ENCODE measurements around the gene FAHD2A.
A peak's percentile ranks its signal among the peaks of the same experiment; 100 is the strongest.
"Not testable (repeated sequence)": the region's sequence is repeated elsewhere in the genome, so short reads cannot be mapped to it uniquely, and the experiment has no call there.

FAHD2A gene, protein sequence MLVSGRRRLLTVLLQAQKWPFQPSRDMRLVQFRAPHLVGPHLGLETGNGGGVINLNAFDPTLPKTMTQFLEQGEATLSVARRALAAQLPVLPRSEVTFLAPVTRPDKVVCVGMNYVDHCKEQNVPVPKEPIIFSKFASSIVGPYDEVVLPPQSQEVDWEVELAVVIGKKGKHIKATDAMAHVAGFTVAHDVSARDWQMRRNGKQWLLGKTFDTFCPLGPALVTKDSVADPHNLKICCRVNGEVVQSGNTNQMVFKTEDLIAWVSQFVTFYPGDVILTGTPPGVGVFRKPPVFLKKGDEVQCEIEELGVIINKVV

DNA sequence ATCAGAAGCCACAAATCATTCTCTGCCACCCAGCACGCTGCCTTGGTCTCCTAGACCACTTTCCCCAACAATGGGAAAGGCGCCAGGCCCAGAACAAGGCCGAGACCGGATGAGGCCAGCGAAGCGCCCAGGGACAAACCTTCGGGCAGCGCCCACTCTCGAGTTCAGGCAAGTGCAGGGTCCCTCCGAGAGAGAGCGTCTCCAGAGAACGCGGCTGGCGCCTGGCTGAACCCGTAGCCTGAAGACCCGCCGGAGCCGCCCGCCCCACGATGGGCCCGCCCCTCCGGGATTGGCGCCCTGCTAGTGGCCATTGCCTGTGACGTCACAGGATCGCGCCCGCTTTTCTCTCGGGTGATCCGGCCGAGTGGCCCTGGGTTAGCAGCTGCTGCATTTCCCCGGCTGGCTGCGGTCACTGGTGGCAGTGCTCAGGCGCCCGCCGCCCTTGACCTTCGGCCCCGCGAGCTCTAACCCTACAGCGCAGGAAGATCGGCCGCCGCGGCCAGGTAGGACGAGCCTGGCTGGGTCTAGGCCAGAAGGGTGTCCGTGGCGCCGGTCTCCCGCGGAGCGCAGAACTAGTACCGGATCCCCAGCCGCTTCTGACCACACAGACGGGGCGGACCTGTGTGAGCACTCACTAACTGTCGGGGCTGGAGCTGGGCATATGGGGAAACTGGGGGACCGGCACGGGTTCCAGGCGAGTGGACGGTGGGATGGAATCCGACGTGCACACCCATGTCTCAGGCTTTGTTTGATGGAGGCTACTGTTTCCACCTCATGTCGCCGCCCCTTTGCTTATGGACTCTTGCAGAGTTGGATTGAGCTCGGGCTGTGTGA, at the start of gene FAHD2A:
TSS of gene FAHD2A (plus strand) at position 339 of the 834 bp plus-strand sequence. CDS start 2,851 bp downstream, outside the sequence.
- peak; percentile 89 for DNase-seq (ENCODE audit: low read depth)

DNA sequence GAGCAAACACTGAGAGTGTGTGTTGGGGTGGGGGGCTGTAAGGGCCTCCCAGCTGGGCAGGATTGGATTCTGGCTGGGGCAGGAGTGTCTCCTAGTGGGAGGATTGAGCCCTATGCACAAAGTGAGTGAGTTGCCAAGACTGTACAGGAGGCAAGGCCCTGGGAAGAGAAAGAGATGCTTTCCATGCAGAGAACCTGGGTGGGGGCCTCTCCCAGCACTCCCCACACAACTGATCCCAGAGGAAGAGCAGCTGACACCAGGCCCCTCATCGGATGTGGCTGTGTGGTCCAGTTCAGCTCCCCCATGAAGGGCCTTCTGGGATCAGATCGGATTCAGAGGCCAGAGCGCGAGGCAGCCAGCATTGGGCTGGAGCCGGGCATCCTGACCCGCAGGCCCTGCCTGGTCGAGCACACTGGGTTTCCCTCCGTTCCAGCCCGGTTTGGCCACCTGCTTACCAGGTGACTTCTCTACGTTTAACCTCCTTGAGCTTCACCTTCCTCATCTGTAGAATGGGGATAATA, 49.4 kb upstream of the FAHD2A start:
- no peak for DNase-seq (ENCODE audit: low read depth)

DNA sequence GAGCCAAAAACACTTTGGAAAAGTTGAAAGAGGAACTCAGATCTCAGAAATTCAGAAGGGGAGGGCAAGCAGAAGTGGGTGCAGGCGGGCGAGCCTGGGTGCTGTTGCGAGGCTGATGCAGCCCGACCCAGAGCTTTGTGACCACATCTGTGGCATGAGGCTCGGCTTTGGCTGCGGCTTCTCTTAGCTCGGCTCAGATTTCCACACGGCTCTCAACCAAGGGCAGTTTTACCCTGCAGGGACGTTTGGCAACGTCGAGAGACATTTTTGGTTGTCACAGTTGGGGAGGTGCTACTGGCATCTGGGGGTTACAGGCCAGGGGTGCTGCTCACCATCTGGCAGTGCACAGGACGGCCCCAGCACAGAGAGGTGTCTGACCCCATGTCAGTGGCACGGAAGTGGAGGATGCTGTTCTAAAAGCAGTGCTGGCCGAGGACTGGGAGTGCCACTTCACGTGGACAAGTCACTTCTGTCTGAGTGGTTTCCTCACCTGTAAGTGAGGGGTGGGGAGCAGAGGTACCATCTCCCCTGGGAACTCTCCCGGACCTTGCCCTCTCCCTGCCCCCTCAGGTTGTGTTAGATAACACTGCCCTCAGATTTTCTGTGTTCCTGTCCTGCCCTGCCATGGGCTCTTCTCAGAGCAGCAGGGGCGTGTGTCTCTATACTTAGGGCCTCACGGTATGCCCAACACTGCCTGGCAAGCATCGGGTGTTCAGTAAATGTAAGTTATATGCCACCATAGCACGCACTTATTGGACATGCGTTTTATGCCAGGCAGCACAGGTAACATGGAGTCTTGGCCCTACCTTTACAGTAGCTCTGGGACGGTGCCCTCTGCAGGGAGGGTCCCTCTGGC, 48.7 kb upstream of the FAHD2A start:
- DNase-seq (ENCODE audit: low read depth): no peak

DNA sequence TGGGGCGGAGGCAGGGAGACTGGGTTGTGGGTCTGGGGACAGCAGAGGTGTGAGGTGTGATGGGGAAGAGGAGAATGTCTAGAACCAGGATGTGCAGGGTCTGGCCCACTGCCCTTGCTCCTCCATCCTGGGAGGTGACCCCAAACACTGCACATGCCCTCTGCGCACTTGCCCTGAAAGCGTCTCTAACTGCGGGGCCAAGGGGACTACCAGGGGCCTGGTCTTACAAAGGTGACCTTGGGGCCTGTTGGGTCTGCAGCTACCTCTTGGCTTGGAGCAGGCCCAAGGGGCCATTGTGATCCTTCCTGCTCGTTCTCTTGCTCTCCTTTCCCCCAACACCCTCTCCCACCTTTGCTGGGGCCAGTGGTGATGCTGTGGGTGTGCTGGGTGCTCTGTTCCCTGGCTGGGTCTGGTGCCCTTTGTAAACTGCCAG, 48.0 kb upstream of the FAHD2A start:
- no peak for DNase-seq (ENCODE audit: low read depth)

DNA sequence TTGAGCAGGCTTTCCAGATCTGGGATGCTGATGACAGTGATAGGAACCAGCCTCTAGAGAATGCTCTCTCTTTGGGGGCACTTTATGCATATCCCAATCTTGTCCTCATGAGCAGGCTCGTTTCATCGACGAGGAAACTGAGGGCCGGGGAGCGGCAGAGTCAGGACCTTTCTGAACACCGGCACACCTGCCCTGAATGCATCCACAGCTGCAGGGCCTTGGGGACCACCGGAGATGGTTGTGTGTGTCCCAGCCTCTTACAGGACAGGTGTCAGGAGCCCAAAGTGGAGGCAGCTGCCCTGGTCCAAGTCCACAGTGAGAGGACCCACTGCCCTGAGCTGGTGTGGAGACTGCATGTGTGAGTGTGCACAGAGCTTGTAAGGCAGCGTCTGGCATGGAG, 47.6 kb upstream of the FAHD2A start:
- DNase-seq (ENCODE audit: low read depth): no peak

DNA sequence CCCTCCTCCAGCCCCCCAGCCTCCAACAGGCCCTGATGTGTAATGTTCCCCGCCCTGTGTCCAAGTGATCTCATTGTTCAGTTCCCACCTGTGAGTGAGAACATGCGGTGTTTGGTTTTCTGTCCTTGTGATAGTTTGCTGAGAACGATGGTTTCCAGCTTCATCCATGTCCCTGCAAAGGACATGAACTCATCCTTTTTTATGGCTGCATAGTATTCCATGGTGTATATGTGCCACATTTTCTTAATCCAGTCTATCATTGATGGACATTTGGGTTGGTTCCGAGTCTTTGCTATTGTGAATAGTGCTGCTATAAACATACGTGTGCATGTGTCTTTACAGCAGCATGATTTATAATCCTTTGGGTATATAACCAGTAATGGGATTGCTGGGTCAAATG, 47.0 kb upstream of the FAHD2A start:
- DNase-seq (ENCODE audit: low read depth): not testable (repeated sequence)

DNA sequence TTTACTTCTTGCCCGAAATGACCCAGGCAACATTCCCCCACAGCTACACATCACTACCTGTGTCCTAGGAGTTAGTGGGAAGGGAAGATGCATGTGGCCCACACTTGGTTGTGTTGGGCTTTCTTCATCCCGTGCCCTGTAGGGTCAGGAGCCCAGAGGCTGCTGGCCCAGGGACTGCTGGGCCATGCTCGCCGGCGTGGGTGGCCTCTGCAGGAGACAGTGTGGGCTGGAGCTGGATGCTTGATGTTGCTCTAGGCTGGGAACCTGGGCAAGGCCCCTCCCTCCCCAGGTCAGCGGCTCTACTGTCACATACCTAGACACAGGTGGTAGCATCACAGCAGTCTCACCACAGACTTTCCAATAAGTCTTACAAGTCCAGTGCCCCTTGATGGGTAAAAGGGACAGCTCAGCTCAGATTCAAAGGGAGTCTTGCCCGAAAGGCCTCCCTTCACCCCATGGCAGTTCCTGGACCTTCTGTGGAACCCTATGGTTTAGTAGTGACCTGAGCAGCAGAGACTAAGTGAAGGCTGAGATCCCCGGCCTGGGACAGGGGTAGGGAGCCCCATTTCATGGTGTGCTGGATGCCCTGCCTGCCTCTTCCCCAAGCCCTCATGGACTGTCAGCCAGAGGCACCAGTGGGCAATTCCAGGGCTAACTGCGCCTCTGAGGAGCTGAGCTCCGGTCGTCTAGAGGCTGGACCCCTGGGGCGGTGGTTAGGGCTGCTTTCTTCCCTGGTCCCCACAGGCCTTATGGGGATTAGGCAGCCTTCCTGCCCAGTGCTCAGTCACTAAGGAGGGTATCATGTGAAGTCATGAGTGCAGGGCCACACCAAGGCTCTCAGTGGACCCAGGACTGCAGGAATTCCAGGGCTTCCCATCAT, 45.4 kb upstream of the FAHD2A start:
- DNase-seq (ENCODE audit: low read depth): no peak

DNA sequence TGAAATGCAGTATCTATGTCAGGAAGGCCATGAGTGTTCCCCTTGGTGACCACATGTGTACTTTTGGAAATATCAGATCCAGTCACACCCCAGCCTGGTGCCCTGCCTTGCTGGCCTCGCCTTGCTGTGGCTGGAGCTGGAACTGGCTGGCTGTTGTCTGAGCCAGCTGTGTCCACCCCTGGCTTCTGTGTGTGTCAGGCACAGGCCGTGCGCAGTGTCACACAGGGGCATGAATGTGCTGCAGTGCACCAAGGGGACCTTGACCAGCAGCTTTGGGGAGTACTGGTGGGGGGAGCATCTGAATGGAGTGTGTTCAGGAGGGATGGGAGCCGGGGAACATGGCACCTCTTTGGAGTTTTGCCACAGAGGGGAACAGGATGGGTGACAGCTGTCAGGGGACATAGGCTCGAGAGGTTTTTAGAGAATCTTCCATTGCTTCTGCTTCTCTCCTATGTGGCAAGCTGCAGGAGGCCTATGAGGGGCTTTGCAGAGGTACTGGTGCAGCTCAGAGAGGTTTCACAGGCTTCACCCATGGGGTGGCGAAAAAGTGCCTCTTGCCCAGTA, 44.7 kb upstream of the FAHD2A start:
- DNase-seq (ENCODE audit: low read depth): no peak

DNA sequence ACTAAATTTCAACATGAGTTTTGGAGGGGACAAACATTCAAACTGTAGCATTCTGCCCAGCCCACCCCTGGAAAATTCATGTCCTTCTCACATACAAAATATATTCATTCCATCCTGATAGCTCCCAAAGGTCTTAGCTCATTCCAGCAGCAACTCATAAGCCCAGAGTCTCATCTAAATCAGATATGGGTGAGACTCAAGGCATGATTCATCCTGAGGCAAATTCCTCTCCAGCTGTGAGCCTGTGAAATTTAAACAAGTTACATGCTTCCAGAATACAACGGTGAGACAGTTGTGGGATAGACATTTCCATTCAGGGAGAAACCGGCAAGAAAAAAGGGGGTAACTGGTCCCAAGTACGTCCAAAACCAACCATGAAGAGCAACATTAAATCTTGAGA, 43.5 kb upstream of the FAHD2A start:
- DNase-seq (ENCODE audit: low read depth): no peak

DNA sequence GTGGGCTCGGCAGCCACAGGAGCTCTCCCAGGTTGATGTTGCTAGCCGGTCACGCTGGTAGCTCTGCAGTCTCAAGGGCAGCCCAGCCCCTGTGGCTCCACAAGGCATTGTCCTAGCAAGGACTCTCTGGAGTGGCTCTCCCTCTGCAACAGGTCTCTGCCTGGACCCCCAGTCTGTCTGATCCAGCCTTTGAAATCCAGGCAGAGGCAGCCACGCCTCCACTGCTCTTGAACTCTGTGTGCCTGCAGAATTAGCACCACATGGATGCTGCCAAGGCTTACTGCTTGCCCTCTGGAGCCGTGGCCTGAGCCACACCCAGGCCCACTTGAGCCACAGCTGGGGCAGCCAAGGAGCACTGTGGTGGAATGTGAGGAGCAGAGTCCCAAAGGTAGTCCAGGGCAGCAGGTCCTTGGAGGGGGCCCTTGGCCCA, 43.0 kb upstream of the FAHD2A start:
- no peak for DNase-seq (ENCODE audit: low read depth)

DNA sequence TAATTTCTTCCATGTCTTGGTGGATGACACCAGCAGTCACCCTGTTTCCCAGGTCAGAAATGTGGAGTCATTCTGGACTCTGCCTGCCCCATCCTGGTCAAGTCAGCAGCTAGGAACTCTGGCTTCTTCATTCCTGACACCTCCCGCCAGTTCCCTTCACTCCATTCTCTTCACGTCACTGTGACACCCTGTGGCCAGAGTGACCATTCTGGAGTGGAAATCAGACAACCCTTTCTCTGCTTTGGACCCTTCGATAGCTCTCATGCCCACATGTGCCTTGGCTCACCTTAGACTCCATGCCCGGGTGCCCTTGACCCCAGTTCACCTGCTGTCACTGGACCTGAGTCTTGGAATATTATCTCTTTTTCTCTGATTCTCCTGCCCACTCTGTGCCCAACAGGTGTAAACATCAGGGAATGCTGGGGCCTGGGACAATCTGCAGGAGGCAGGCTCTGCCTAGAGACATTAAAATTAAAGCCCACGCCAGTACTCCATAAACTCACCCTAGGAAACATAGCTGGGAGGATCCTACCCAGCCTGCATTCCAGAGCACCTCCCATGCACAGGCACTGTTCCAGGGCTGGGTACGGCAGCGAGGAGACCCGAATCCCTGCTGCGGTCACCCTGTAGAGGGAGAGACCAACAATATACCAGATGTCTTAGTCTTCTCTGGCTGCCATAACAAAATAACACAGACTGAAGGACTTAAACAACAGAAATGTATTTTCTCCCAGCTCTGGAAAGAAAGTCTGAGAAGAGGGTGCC, 41.1 kb upstream of the FAHD2A start:
- DNase-seq (ENCODE audit: low read depth): no peak

DNA sequence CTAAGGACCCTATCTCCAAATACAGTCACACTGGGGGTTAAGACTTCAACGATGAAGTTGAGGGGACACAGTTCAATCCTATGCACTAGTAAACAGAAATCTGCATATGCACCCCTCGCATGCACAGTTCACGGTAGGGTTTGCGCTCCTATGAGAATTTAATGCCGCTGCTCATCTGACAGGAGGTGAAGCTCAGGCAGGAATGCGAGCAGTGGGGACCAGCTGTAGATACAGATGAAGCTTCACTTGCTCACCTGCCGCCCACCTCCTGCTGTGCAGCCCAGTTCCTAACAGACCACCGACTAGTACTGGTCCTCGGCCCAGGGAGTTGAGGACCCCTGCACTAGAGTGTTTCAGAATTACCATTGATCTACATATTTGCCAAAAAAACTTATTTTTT, 40.0 kb upstream of the FAHD2A start:
- DNase-seq (ENCODE audit: low read depth): no peak

DNA sequence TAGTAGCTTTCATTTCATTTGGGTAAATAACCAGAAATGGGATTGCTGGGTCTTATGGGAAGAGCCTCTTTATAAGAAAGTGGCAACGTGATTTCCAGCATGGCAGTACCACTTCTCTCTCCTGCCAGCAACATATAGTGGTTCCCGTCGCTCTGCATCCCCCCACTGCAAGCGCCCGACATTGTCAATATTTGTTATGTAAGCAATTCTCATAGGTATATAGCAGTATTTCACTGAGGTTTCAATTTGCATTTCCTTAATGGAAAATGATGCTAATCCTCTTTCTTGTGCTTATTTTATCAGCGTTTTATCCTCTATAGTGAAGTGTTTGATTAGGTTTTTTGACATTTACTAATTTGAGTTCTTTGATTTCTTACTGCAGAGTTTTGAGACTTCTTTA, 36.0 kb upstream of the FAHD2A start:
- DNase-seq (ENCODE audit: low read depth): no peak

DNA sequence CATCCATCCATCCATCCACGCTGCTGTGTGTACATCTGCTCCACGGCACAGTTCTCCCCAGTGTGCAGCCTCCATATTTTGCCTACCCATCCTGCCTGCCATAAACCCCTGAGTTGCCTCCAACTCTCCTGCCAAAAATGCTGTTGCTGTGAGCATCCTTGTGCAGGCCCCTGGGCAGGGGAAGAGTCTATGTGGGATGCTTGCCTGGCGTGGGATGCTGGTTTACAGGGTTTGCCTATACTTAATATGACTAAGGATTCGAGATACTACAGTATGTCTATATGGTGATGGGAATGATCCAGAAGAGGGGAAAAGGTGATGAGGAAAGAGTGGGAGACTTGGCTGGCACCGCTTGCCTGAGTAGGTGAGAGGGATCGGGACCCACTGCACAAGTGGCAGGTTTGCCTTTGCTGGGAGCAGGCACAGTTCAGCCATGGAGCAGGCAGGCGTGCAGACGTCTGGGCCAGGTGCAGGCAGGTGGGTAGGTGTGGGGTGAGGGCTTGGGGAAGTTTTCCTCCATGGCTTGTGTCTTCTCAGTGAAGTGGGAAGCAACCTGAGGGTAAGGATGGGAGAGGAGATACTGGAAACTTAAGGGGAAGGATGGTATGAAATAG, 30.2 kb upstream of the FAHD2A start:
- no peak for DNase-seq (ENCODE audit: low read depth)

DNA sequence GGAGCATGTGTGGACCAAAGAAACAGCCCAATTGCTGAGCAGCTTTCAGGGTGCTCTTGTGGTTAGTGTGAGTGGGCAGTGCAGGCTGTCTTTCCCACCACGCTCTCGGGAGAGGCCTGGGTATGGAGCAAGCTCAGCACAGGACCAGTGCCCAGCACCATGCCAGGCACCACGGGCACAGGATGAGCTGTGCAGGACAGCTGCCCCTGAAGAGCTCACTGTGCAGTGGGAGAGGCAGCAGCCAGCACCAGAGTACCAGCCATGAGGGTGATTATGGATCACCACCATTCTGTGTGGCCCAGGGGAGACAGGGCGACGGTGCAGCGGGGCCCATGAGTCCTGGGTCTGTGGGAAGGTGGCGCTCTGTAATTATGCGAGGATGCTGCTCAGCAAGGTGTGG, 29.7 kb upstream of the FAHD2A start:
- DNase-seq (ENCODE audit: low read depth): no peak

DNA sequence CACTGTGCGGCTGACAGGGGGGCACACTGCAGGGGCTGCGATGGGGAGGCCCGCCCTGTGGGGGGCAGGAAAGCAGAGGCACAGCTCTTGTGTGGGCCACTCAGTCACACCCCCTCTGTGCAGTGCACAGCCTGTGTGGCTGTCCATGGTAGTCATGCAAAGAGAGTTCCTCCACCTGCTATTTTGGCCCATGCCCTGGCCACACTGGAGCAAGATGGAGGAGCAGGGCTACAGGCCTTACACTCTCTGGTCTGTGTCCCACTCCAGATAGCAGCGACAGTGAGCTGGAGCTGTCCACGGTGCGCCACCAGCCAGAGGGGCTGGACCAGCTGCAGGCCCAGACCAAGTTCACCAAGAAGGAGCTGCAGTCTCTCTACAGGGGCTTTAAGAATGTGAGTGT, 28.5 kb upstream of the FAHD2A start:
- DNase-seq (ENCODE audit: low read depth): no peak

DNA sequence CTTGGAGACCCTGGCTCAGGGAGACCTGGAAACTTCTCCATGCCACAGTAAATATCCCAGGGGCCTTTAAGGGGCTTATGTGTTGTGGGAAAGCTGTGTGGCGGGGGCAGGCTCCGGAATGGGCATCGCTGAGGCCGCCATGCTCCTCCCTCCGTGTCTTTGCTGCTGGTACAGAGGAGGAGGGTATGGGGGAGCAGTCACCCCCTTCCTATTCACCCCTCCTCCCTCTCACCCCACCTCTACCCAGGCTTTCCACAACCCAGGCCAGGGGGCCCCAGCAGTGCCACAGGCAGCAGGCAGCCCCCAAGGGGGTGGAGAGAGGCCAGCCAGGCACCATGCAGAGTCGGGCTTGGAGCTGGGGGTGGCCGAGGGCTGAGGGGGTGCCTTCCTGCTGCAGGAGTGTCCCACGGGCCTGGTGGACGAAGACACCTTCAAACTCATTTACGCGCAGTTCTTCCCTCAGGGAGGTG, 28.0 kb upstream of the FAHD2A start:
- no peak for DNase-seq (ENCODE audit: low read depth)

DNA sequence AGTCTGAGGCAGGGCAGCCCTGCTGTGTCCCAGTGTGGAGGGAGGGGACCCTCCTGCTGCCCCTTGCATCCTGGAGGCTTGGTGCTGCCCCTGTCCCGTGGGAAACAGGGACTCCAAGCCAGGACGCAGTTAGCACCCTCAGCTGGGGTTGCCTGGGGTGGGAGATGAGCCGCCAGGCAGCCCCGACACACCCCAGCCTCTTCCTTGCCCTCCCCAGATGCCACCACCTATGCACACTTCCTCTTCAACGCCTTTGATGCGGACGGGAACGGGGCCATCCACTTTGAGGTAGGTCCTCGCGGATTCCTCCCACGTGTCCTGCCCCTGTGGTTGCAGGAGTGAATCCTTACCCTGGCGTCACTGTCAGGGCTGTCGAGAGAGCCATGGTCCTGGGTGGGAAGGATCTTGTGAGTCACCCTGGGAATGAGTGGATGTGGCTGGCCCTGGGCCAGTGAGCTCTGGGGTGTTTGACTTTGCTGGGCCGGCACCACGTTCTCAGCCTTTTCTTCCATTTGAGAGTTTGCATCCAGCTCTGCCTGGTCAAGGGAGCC, 27.5 kb upstream of the FAHD2A start:
- no peak for DNase-seq (ENCODE audit: low read depth)

DNA sequence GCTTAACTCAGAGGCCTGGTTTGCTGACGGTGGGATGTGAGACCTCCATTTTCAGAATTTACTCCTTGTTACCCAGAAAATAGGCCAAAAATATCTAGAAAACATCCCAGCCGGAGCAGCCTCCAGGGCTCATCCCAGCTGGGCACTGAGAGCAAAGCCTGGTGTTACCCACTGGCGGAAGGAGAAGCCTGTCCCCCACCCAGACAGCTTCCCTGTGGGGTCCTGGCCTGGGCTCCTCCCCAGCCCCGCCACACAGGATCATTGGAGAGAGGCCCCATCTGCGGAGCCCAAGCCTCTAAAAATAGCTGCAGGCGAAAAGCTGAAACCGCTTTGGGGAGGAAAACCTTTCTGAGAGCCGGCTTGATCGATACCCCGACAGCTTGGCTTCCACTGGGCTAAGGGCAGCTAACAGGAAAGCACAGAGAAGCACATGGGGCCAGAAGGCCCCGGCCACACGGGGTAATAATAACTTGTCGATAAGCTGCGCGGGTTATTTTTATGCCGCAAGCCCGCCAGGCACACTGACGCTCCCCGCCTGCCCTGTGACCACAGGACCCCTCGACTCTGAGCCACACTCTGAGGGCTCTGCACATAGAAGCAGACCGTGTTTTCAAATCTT, 26.9 kb upstream of the FAHD2A start:
- DNase-seq (ENCODE audit: low read depth): no peak
